SK-N-DZ (cell line): Measurements from ENCODE around the gene SMURF1.

Source experiments
- DNase-seq: peaks from one replicate; pipeline ENCODE4 v3.0.0-alpha.2; 2015; ENCODE audit warnings: low spot score

The SMURF1 gene

GRCh38 chr7:99029466-99030435, 114.2 kb downstream of the SMURF1 start:
- DNase-seq: no peak

GRCh38 chr7:99028261-99028973, 115.5 kb downstream of the SMURF1 start:
- DNase-seq: no peak

- no peak for DNase-seq
Observed at GRCh38 chr7:99027841-99028240, 116.1 kb downstream of the SMURF1 start.

- no peak for DNase-seq
Observed at GRCh38 chr7:99027241-99027640, 116.7 kb downstream of the SMURF1 start.

GRCh38 chr7:99024066-99024465, 119.8 kb downstream of the SMURF1 start:
- DNase-seq: no peak

GRCh38 chr7:99021941-99022560, 121.9 kb downstream of the SMURF1 start:
- DNase-seq: no peak

- DNase-seq: no peak
Observed at GRCh38 chr7:99020413-99020715, 123.5 kb downstream of the SMURF1 start.

- no peak for DNase-seq
Observed at GRCh38 chr7:99019523-99020412, 124.1 kb downstream of the SMURF1 start.

GRCh38 chr7:99016196-99016595, 127.7 kb downstream of the SMURF1 start:
- DNase-seq: no peak

- no peak for DNase-seq
Observed at GRCh38 chr7:99014113-99014985, 129.6 kb downstream of the SMURF1 start.

- no peak for DNase-seq
Observed at GRCh38 chr7:99013266-99014112, 130.4 kb downstream of the SMURF1 start.

GRCh38 chr7:99012722-99013121, 131.2 kb downstream of the SMURF1 start:
- no peak for DNase-seq

- DNase-seq: no peak
Observed at GRCh38 chr7:99011706-99012404, 132.1 kb downstream of the SMURF1 start.

- DNase-seq: no peak
Observed at GRCh38 chr7:99011341-99011705, 132.6 kb downstream of the SMURF1 start.

- no peak for DNase-seq
Observed at GRCh38 chr7:99010281-99010680, 133.6 kb downstream of the SMURF1 start.

- no peak for DNase-seq
Observed at GRCh38 chr7:99008921-99009530, 134.9 kb downstream of the SMURF1 start.

- DNase-seq: no peak
Observed at GRCh38 chr7:99008181-99008631, 135.7 kb downstream of the SMURF1 start.

- DNase-seq: no peak
Observed at GRCh38 chr7:99006739-99007424, 137.0 kb downstream of the SMURF1 start.
